HepG2 (cell line): ENCODE measurements around the gene C11orf91. TPM values are rescaled to one million over a fixed set of nuclear protein-coding genes. Genes with fewer than 3 reads are reported as not detected.
A peak's percentile ranks its signal among the peaks of the same experiment; 100 is the strongest.

Source experiments
- ATAC-seq: fragments of 200-7000 bp; cut with Tn5 transposase; 3 replicates; pipeline ENCODE4 v1.9.1; 2020; ENCODE audit warnings: mild to moderate bottlenecking, moderate library complexity
- BruUV-seq: library from RNA; stranded (reverse); fragments of 400-500 nt; replicated peaks from 2 replicates; lab custom pipeline; 2021; lab: Mats Ljungman, UMichigan
- CTCF ChIA-PET: fragments of 300-600 bp; formaldehyde crosslinking; extraction: SDS; loops from one replicate; lab custom pipeline; 2021; ENCODE audit warnings: low total read pairs, inconsistent platforms, low intra/inter-chr PET ratio; lab: Yijun Ruan, JAX
- POLR2A ChIA-PET: fragments of 350-600 bp; sonication (Branson Sonifier 250); formaldehyde crosslinking; loops from one replicate; lab custom pipeline; 2020; ENCODE audit warnings: antibody characterized with exemption, inconsistent platforms; lab: Yijun Ruan, JAX
- DNase-seq: peaks from one replicate; pipeline ENCODE4 v3.0.0-alpha.2; 2015; ENCODE audit warnings: low spot score
- FAIRE-seq: peaks from 3 replicates; lab custom pipeline; 2011; peaks lifted over from hg19 to GRCh38; lab: Jason Lieb, UNC
- H2AFZ ChIP-seq: one replicate; pipeline ENCODE4 v1.6.1; 2011; ENCODE audit warnings: low read length, inconsistent platforms
- H3K27ac ChIP-seq: fragments of 300-600 bp; 3 replicates; pipeline ENCODE4 v1.8.0; 2011; ENCODE audit warnings: mixed run types, mild to moderate bottlenecking, mixed read lengths, low read length, inconsistent platforms; ENCODE audit not compliant: insufficient read depth; ENCODE audit errors: extremely low read length
- H3K27me3 ChIP-seq, 2 experiments: fragments of 200-600 bp in 1 of 2; 2 replicates in 1 of 2; 3 replicates in 1 of 2; pipeline versions ENCODE4 v1.6.0 to v1.8.0; 2011; ENCODE audit warnings: low read length in 2 of 2, mild to moderate bottlenecking in 2 of 2, moderate library complexity in 2 of 2, inconsistent platforms in 1 of 2; ENCODE audit not compliant: insufficient read depth in 2 of 2, control insufficient read depth in 1 of 2
- H3K36me3 ChIP-seq, 2 experiments: fragments of 200-600 bp in 1 of 2; replicated peaks in 1 of 2; 2 replicates in 1 of 2; 3 replicates in 1 of 2; pipeline versions ENCODE4 v1.5.1 to v1.8.0; 2011; ENCODE audit warnings: low read length in 2 of 2, inconsistent platforms in 1 of 2; ENCODE audit not compliant: insufficient read depth in 2 of 2, control insufficient read depth in 1 of 2
- H3K4me1 ChIP-seq: 2 replicates; pipeline ENCODE4 v1.5.1; 2012; ENCODE audit warnings: low read length, inconsistent platforms; ENCODE audit not compliant: insufficient read depth
- H3K4me2 ChIP-seq: 2 replicates; pipeline ENCODE4 v1.6.0; 2011; ENCODE audit warnings: low read depth, low read length, inconsistent platforms
- H3K4me3 ChIP-seq, 3 experiments: fragments of 200-600 bp in 1 of 3; sonication (generic), shearing (Covaris generic) in 1 of 3; replicated peaks in 1 of 3; 2 replicates each; pipeline ENCODE4 v1.5.1; 2011 to 2016; ENCODE audit warnings: low read length in 3 of 3, inconsistent platforms in 2 of 3, low read depth in 2 of 3, mild to moderate bottlenecking in 2 of 3, control low read depth in 1 of 3, mixed read lengths in 1 of 3; ENCODE audit not compliant: insufficient read depth in 1 of 3
- H3K79me2 ChIP-seq: one replicate; pipeline ENCODE4 v1.6.1; 2011; ENCODE audit warnings: low read length, inconsistent platforms; ENCODE audit not compliant: insufficient read depth
- H3K9ac ChIP-seq: 2 replicates; pipeline ENCODE4 v1.6.0; 2011; ENCODE audit warnings: mild to moderate bottlenecking, low read depth, low read length, inconsistent platforms; ENCODE audit not compliant: insufficient read depth
- H3K9me3 ChIP-seq: 2 replicates; pipeline ENCODE4 v1.5.1; 2012; ENCODE audit warnings: mild to moderate bottlenecking, low read length
- H4K20me1 ChIP-seq: 2 replicates; pipeline ENCODE4 v1.6.0; 2011; ENCODE audit warnings: inconsistent platforms, mild to moderate bottlenecking, low read length, moderate library complexity; ENCODE audit not compliant: insufficient read depth
- HMG20A ChIP-seq: IDR thresholded peaks from 2 replicates; pipeline ENCODE4 v1.6.1; 2016; ENCODE audit warnings: borderline replicate concordance
- MED1 ChIP-seq: sonication (generic); formaldehyde crosslinking; IDR thresholded peaks from 2 replicates; pipeline ENCODE4 v1.4.0; 2020; ENCODE audit warnings: missing genetic modification reagents
- NFE2L1 ChIP-seq: sonication (generic); formaldehyde crosslinking; IDR thresholded peaks from 2 replicates; pipeline ENCODE4 v1.4.0; 2020; ENCODE audit warnings: missing genetic modification reagents, mild to moderate bottlenecking, borderline replicate concordance
- NR1H2 ChIP-seq: sonication (generic); formaldehyde crosslinking; IDR thresholded peaks from 2 replicates; pipeline ENCODE4 v1.8.1; 2022; ENCODE audit warnings: low read depth, missing genetic modification reagents, borderline replicate concordance
- PATZ1 ChIP-seq: sonication (generic); formaldehyde crosslinking; IDR thresholded peaks from 2 replicates; pipeline ENCODE4 v1.4.0; 2020; ENCODE audit warnings: missing genetic modification reagents
- PRPF4 ChIP-seq: fragments of 200-400 bp; formaldehyde crosslinking; IDR thresholded peaks from 2 replicates; pipeline ENCODE4 v1.6.1; 2016; ENCODE audit warnings: low read length, low read depth; ENCODE audit not compliant: poor library complexity, severe bottlenecking
- RFXAP ChIP-seq: sonication (generic); formaldehyde crosslinking; IDR thresholded peaks from 2 replicates; pipeline ENCODE4 v1.4.0; 2020; ENCODE audit warnings: missing genetic modification reagents, borderline replicate concordance
- SIX4 ChIP-seq: sonication (generic); formaldehyde crosslinking; IDR thresholded peaks from 2 replicates; pipeline ENCODE4 v1.4.0; 2020; ENCODE audit warnings: missing genetic modification reagents
- STAG1 ChIP-seq: sonication (generic); formaldehyde crosslinking; IDR thresholded peaks from 2 replicates; pipeline ENCODE4 v1.4.0; 2020; ENCODE audit warnings: missing genetic modification reagents
- ZNF20 ChIP-seq: sonication (generic); formaldehyde crosslinking; IDR thresholded peaks from 2 replicates; pipeline ENCODE4 v1.4.0; 2020; ENCODE audit warnings: mild to moderate bottlenecking, moderate library complexity, missing genetic modification reagents
- ZNF326 ChIP-seq: sonication (generic); formaldehyde crosslinking; IDR thresholded peaks from 2 replicates; pipeline ENCODE4 v1.4.0; 2020; ENCODE audit warnings: missing genetic modification reagents, borderline replicate concordance
- ZNF329 ChIP-seq: sonication (generic); formaldehyde crosslinking; IDR thresholded peaks from 2 replicates; pipeline ENCODE4 v1.9.0; 2021; ENCODE audit warnings: low read depth, mild to moderate bottlenecking, missing genetic modification reagents
- ZNF337 ChIP-seq: sonication (generic); formaldehyde crosslinking; IDR thresholded peaks from 2 replicates; pipeline ENCODE4 v1.5.1; 2020; ENCODE audit warnings: missing genetic modification reagents, low read depth, mild to moderate bottlenecking, borderline replicate concordance
- ZNF468 ChIP-seq: sonication (generic); formaldehyde crosslinking; IDR thresholded peaks from 2 replicates; pipeline ENCODE4 v1.8.0; 2022; ENCODE audit warnings: mild to moderate bottlenecking, moderate library complexity, missing genetic modification reagents
- ZNF660 ChIP-seq: sonication (generic); formaldehyde crosslinking; IDR thresholded peaks from 2 replicates; pipeline ENCODE4 v1.5.1; 2020; ENCODE audit warnings: mild to moderate bottlenecking, low read depth, missing genetic modification reagents, borderline replicate concordance
- WGBS: methylation state at CpG from one replicate; pipeline ENCODE4 v1.1.6; 2017; ENCODE audit warnings: low lambda C conversion rate; 5-methylcytosine and 5-hydroxymethylcytosine counted together
- in situ Hi-C: cut with HindIII; loops from 2 replicates; pipeline ENCODE4 v1.10.0; 2017; ENCODE audit warnings: low pct_unique_long_range_greater_than_20kb; ENCODE audit not compliant: extremely low pct_ligation_motif_present
- intact Hi-C: fragments of 100-400 bp; cut with micrococcal nuclease; formaldehyde crosslinking; loops from one replicate; pipeline ENCODE4 v1.10.0; 2022; ENCODE audit not compliant: unreplicated experiment
- polyA plus RNA-seq, 8 experiments: library from polyadenylated mRNA; depleted of rRNA in 3 of 8; stranded (reverse) in 7 of 8; unstranded in 1 of 8; fragments of >200 nt; fragmentation: Illumina TruSeq in 4 of 8; extraction: Trizol in 4 of 8; gene quantifications; 2 replicates each; pipeline versions ENCODE4 v1.2.1 to v1.2.3, GENCODE V29; 2011 to 2016; ENCODE audit warnings: low read depth in 4 of 8, missing spikeins in 1 of 8, mixed read lengths in 1 of 8; ENCODE audit not compliant: insufficient read depth in 1 of 8
- total RNA-seq, 5 experiments: library from RNA; depleted of rRNA; stranded (reverse); fragments of >200 nt; fragmentation: Illumina TruSeq; extraction: Trizol; gene quantifications; 2 replicates each; pipeline ENCODE4 v1.2.3, GENCODE V29; 2016; ENCODE audit warnings: low read depth in 1 of 5
- TF ChIP-seq, protein P1 (sequence below): IDR thresholded peaks from 2 replicates; pipeline ENCODE4 v1.6.1; 2016; ENCODE audit warnings: control low read depth

The C11orf91 gene
- total and polyA plus RNA-seq, 2 of the 13 experiments (the other 11 are each of a cell fraction or from before 2014, with no cell fraction given), result 0.35 TPM; not detected in 1

DNA sequence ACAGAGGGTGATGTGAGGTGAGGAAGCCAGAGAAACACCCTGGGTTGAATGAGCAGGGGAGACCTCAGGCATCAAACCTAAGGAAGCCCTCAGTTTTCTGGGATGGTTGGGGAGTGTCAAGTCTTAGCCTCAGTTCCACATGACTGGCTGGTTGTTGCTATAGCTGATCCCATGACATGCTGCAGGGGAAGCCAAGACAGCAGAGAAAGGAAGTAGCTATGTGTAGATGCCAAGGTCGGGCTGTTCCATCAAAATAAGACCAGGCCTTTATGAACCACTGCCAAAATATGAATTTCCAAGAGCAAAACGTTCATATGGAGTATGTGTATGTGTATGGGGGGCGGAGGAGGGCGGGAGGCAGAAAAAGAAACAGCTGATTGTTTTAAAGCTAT is 24.0 kb upstream of the C11orf91 start:
- no peaks in the 10 kb centered on the region for H3K27me3 ChIP-seq
- H3K36me3 ChIP-seq, result peaks cover 11 to 22% of the 10 kb centered on the region in 2 experiments
- H3K79me2 ChIP-seq, result peaks cover 32% of the 10 kb centered on the region
- H3K4me1 ChIP-seq, result peaks cover 35% of the 10 kb centered on the region
- peak overlapping the region; percentile 52 for H3K4me2 ChIP-seq
- no TSS peak for BruUV-seq
- peaks cover 2% of the 10 kb centered on the region for H4K20me1 ChIP-seq
- in situ Hi-C loops, result no loop called here
- no peak overlapping the region for H3K4me3 ChIP-seq
- WGBS, result 90% methylated on average over 4 of the region's 4 CpGs
- ChIA-PET CTCF (no interaction called here), POLR2A (interaction anchor here (1.0 to 2.1 kb wide), 5 partner anchors 10 to 33 kb away, joined by 3 to 12 read pairs (median 4); partner anchors contain the start of gene CD59)
- peak; percentile 45; the same call in 2 of the 3 replicates for ATAC-seq
- no peak for FAIRE-seq
- H2AFZ ChIP-seq, result no peak overlapping the region
- TF ChIP-seq PRPF4 (no peak), STAG1 (CRISPR knock-in tag) (no peak), ZNF337 (no peak), MED1 (CRISPR knock-in tag) (no peak), ZNF329 (CRISPR knock-in tag) (no peak), SIX4 (CRISPR knock-in tag) (no peak), PATZ1 (CRISPR knock-in tag) (no peak), ZNF20 (CRISPR knock-in tag) (no peak), NFE2L1 (CRISPR knock-in tag) (no peak), NR1H2 (no peak), HMG20A (CRISPR knock-in tag) (no peak), ZNF660 (CRISPR knock-in tag) (no peak), ZNF468 (CRISPR knock-in tag) (no peak), ZNF326 (CRISPR knock-in tag) (no peak), RFXAP (CRISPR knock-in tag) (no peak)
- TF ChIP-seq, protein P1, sequence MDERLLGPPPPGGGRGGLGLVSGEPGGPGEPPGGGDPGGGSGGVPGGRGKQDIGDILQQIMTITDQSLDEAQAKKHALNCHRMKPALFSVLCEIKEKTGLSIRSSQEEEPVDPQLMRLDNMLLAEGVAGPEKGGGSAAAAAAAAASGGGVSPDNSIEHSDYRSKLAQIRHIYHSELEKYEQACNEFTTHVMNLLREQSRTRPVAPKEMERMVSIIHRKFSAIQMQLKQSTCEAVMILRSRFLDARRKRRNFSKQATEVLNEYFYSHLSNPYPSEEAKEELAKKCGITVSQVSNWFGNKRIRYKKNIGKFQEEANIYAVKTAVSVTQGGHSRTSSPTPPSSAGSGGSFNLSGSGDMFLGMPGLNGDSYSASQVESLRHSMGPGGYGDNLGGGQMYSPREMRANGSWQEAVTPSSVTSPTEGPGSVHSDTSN (CRISPR knock-in tag), result no peak
- peak overlapping the region; percentile 28 for H3K9ac ChIP-seq
- peak overlapping the region; percentile 66 for H3K27ac ChIP-seq
- DNase-seq, result no peak
- no peaks in the 10 kb centered on the region for H3K9me3 ChIP-seq
- intact Hi-C loops, result no loop called here
